ENCODE measurements around the gene SLC24A3.

The SLC24A3 gene

GRCh38 chr20:19251958-19252357 is 39.5 kb downstream of the SLC24A3 start:
- peaks cover 31 to 53% of the 10 kb centered on the region in 2 experiments for H3K4me1 ChIP-seq (ENCODE audit: control insufficient read depth in 1 of 2, insufficient read depth in 1 of 2, low read depth in 1 of 2, low read length in 1 of 2)
- TF ChIP-seq, protein P1, sequence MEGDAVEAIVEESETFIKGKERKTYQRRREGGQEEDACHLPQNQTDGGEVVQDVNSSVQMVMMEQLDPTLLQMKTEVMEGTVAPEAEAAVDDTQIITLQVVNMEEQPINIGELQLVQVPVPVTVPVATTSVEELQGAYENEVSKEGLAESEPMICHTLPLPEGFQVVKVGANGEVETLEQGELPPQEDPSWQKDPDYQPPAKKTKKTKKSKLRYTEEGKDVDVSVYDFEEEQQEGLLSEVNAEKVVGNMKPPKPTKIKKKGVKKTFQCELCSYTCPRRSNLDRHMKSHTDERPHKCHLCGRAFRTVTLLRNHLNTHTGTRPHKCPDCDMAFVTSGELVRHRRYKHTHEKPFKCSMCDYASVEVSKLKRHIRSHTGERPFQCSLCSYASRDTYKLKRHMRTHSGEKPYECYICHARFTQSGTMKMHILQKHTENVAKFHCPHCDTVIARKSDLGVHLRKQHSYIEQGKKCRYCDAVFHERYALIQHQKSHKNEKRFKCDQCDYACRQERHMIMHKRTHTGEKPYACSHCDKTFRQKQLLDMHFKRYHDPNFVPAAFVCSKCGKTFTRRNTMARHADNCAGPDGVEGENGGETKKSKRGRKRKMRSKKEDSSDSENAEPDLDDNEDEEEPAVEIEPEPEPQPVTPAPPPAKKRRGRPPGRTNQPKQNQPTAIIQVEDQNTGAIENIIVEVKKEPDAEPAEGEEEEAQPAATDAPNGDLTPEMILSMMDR (IDR thresholded peaks at IDR 0.05), result no peak
- no peak overlapping the region for H3K4me3 ChIP-seq (ENCODE audit: low read depth in 1 of 2, low read length in 1 of 2)
- peak overlapping the region; percentile 44 for H3K27ac ChIP-seq
- H3K27me3 ChIP-seq, result no peaks in the 10 kb centered on the region
- H3K36me3 ChIP-seq, result no peaks in the 10 kb centered on the region
- H3K9me3 ChIP-seq, result no peaks in the 10 kb centered on the region

- Histone ChIP-seq H3K27me3 (no peaks in the 10 kb centered on the region), H3K4me1 (ENCODE audit: control insufficient read depth in 1 of 2, insufficient read depth in 1 of 2, low read depth in 1 of 2, low read length in 1 of 2) (peaks cover 31 to 53% of the 10 kb centered on the region in 2 experiments), H3K36me3 (no peaks in the 10 kb centered on the region), H3K27ac (peak overlapping the region; percentile 44), H3K4me3 (ENCODE audit: low read depth in 1 of 2, low read length in 1 of 2) (peak overlapping the region in 1 of 2 experiments; percentile 11), H3K9me3 (no peaks in the 10 kb centered on the region)
- TF ChIP-seq, protein P1 (IDR thresholded peaks at IDR 0.05), result no peak
Observed at GRCh38 chr20:19252451-19253120, 40.1 kb downstream of the SLC24A3 start.

- Histone ChIP-seq H3K4me3 (ENCODE audit: low read depth in 1 of 2, low read length in 1 of 2) (peak overlapping the region in 1 of 2 experiments; percentile 11), H3K4me1 (ENCODE audit: control insufficient read depth in 1 of 2, insufficient read depth in 1 of 2, low read depth in 1 of 2, low read length in 1 of 2) (peaks cover 31 to 53% of the 10 kb centered on the region in 2 experiments), H3K36me3 (no peaks in the 10 kb centered on the region), H3K27me3 (no peaks in the 10 kb centered on the region), H3K27ac (peak overlapping the region; percentile 44), H3K9me3 (no peaks in the 10 kb centered on the region)
- TF ChIP-seq, protein P1 (IDR thresholded peaks at IDR 0.05), result no peak
Observed at GRCh38 chr20:19253316-19253715, 40.9 kb downstream of the SLC24A3 start.

DNA sequence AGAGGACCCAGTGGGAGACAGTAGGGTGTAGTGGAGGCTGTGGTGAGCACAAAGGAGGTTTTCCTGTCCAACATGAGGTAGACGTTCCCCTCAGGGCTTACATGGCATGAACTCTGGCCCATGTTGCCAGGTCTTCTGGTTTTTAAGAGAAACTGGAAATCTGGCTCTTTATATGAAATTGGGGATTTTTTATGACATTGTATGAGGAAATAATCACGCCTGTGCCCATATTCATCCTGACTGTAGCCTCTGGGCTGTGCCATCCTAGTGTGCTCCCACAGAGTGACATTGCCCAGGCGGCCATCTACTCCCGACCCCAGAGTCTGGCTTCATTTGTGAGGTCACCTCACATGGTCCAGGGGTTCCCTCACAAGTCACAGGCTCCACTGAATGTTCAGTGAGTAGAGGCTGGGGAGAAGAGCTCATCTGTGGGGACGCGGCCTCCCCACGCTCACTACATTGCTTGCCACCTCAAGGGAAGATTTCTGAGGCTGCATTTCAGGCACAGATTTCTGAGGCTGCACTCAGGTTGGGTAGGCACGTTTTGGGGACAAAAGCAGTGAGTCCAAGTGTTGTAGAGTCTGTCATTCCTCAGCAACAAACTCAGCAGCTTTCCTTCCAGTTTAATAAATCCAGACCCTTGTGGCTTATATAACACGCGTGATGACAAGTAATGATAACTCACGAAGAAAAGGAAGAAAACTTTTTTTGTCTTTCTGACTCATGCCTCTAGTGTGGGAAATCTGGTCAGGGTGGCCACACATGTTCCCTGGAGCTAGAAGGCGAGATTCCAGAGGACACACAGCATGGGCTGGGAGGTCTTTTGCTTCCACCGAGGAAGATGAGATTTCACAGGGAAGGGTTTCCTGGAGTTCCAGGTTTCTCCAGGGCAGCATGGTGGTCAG is 41.7 kb downstream of the SLC24A3 start:
- H3K27ac ChIP-seq, result peak overlapping the region; percentile 6
- H3K27me3 ChIP-seq, result no peaks in the 10 kb centered on the region
- H3K4me1 ChIP-seq (ENCODE audit: control insufficient read depth in 1 of 2, insufficient read depth in 1 of 2, low read depth in 1 of 2, low read length in 1 of 2), result peaks cover 30 to 50% of the 10 kb centered on the region in 2 experiments
- no peaks in the 10 kb centered on the region for H3K36me3 ChIP-seq
- TF ChIP-seq, protein P1 (IDR thresholded peaks at IDR 0.05), result no peak
- no peaks in the 10 kb centered on the region for H3K9me3 ChIP-seq
- no peak overlapping the region for H3K4me3 ChIP-seq (ENCODE audit: low read depth in 1 of 2, low read length in 1 of 2)

- H3K4me3 ChIP-seq (ENCODE audit: low read depth in 1 of 2, low read length in 1 of 2), result no peak overlapping the region
- no peaks in the 10 kb centered on the region for H3K36me3 ChIP-seq
- no peaks in the 10 kb centered on the region for H3K9me3 ChIP-seq
- no peaks in the 10 kb centered on the region for H3K27me3 ChIP-seq
- TF ChIP-seq, protein P1 (IDR thresholded peaks at IDR 0.05), result no peak
- H3K4me1 ChIP-seq (ENCODE audit: control insufficient read depth in 1 of 2, insufficient read depth in 1 of 2, low read depth in 1 of 2, low read length in 1 of 2), result peaks cover 23 to 42% of the 10 kb centered on the region in 2 experiments
- no peak overlapping the region for H3K27ac ChIP-seq
Observed at GRCh38 chr20:19254956-19255355, 42.5 kb downstream of the SLC24A3 start.
